Activated naive CD4-positive, alpha-beta T cell treated with Interleukin-2 at 50 U/mL for 16 hours (primary cell): ENCODE results near the gene ZBTB16.

ENCODE experiments used
- DNase-seq: peaks from one replicate; pipeline ENCODE4 v3.0.0-alpha.2; 2020

The ZBTB16 gene

DNA sequence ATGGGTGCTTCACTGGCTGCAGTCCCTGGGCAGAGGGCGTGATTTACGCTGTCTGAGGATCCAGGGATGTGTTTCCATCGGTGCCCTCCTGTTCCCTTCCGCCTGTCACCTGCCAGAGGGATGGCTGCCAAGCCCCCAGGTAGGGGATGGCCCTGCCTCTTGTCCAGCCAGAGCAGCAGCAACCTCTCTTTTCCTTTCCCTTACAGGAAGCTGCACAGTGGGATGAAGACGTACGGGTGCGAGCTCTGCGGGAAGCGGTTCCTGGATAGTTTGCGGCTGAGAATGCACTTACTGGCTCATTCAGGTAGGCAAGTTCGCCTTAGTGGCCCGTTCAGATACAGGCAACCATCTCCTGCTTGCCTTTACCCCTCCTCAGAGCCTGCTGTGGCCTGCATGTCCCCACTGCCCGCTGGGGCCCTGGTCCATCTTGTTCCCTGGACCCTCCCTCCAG is 96.6 kb downstream of the ZBTB16 start:
- no peak for DNase-seq

DNA sequence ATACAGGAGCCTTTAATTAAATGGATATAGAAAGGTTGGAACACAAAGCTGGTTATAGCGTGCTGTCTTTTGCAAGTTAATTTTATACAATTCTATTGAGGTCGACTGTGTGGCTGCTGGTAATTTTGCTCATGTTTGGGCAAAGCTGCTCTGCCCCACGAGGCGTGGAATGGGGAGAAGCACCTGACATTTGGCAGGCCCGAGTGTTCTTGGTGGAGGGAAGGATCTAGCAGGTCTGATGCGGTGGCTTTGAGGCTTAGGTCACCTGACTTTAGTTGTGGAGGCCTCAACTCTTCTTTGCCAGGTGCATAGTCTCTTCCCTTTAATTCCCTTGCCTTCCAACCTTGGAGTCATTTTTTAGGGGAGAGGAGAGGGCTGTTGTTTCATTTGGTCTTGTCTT is 97.3 kb downstream of the ZBTB16 start:
- no peak for DNase-seq

DNA sequence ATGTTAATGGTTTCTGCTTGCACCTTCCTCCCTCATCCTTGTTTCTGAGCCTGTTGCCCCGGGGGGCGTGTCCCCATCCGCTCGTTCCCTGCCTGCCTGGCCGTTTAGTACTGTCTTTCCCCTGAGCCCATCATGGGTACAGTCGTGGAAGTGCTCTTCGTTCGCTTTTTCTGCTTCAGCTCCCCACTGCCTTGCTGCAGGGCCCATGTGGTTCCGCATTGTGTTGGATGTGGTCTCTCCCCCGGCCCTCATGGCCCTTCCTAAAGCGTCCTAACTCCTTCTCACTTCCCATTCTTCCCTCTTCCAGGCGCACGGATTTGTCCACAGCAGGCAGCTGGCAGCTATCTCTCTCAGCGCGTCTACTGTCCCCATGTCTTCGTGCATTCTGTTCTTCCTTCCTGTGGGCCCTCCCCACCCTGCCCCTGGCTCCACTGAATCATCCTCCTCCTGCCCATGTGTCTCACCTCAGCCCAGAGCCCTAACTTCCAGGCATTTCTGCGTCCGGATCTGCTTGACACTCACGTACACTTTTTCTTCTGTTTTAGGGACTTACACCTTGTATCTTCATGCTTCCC is 98.1 kb downstream of the ZBTB16 start:
- DNase-seq, result no peak

DNA sequence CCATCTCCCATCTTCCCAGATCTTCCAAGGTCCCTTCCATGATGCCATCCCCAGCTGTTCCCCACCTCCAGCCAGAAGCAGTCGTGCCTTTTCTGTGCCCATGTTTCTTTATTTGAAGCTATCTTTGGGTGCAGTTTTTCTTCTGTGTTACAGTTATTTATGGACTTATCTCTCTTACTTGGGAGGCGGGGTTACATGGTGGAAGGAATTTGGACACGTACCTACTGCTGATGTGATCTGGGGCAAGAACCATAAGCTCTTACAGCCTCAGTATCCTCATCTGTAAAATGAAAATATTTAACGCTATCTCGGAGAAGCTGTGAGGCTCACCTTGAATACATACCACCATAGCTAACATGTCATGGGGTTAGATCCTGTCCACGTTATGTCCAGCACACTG is 98.9 kb downstream of the ZBTB16 start:
- DNase-seq, result no peak

DNA sequence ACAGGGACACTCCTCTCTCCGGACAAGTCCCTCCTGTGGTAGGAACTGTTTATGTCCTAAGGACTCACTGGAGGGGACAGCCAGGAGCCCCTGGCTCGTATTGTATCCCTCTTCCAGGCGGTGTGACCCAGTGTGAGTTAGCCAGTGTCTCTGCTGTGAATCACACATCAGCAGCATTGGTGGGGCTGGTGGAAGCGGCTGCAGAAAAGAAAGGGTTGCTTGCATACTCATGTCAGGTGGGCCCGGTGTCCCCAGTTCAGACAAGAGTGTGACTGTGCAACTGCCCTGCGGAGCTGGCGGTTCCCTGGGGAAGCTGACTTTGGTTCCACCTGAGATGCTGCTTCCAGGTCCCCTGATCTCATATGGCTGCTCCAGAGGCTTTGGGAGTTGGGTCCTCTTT is 99.4 kb downstream of the ZBTB16 start:
- no peak for DNase-seq

DNA sequence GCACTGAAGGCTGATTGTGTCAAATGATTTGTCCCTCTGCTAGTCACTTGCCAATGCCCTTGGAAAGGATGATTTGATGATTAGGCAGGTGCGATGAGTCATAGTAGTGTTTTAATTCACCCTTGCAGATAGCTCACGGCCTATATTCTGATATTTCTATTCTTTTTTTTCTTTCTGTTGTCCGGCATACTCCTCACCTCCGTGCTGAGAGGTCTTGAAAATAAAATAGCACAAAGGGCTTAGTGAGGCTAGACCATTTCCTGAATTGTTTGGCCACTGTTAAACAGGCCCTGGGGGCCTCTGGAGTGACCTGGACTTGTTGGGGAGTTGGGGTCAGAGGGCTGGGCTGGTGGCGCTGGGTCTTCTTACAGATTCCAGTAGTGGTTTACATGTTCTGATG is 99.8 kb downstream of the ZBTB16 start:
- no peak for DNase-seq

DNA sequence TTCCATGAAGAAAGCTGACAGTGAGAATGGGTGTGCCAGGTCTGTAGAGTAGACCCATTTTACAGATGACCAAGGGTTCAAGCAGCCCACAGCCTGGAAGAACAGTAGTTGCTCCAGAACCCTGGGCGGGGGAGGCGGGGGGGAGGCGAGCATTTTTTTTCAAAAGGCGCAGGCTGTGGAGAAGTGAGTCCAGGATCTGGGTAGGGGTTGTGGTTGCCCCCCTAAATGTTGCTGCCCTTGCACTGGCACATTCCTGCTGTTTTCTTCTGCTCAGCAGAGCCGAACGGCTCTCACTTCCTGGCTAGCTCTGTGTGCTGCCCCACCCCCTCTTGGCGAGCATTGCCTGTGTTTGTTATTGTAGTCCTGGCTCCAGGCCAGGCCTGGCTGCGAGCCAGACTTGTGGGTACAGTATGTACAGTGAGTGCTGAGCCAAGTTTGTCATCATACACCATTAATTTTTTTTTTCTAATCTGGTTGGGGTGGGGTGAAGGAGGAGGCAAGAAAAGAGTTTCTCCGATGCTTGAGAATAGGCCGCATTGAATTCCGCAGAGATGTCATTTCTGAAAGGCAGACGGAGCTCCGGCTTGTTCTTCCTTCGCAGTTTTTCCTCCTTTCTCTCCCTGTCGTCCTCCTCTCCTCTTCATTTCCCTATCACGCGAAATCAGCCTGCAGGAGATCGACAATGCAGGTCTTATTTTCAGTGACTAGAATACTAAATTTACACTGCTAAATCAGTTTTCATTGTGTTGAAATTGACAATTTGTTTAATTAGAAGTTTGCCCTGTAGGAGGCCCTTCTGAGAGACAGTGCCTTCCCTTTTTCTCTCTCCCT is 100.5 kb downstream of the ZBTB16 start:
- DNase-seq, result peak; percentile 90

DNA sequence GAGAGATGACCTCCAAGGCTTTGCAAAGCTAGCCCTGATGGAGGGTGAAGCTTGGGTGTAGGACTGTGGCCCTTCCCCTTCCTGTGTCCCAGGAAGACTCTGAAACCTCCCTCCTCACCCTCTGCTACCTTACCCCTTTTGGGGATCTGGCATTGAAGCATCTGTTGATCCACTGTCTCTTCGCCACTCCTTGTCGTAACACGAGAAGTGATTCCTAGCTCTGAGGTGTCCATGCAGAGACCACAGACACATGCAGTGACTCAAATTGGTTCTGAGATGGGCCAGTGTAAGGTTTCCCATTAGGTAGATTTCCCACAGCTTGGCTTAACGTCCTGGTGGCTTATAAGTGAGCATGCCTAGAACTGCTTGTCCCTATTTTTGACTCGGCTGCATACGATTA is 101.4 kb downstream of the ZBTB16 start:
- DNase-seq, result no peak

DNA sequence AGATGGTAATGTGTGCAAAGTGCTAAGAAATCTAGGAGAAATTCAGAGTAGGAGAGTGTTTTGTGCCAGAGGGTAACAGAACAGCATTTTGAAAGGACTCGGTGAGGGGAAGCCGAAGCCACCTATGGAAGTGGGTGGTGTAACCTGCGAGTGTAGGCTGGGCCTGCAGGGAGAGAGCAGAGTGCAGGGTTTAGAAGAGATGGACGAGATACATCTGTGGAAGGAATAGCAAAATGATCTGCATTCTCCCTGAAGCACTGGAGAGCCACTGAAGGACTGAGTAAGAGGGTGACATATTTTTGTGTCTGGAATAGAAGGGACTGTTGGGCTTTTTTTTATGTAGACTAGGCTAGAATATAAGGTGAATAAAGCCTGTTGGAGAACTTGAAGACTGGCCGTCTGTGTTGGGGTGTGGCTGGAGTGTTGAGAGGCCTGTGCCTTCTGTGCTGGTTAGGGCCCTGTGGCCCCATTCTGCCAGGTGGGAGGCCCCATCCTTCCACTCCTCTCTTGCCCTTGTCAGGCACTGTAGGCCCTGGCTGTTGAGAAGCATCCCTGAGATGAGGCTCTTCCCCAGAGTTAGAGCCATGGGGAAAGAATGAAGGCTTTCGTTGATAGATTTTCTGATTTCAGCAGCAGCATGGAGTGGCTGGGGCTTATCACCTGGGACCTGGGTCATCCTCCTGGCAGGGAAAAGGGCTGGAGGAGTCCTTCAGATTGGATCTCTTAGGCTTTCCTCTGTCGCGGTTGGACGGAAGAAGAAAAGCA is 102.2 kb downstream of the ZBTB16 start:
- DNase-seq, result no peak

DNA sequence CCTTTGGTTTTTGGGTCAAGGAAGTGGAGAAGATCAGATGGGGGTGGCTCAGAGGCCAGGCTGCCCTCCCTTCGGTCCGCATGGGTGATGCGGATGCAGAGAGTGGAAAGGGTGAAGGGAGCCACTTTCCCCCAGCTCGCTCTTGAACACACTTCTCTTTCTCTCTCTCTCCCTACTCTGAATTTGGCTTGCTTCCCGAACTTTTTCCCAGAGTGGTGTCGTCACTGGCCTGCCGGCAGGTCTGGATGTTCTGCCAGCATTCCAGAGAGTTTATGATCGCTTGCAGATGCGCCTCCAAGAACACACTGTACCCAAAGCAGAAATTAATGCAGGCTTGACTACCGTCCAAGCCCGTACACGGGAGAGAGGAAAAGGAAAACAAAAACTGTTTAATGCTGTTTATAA is 103.2 kb downstream of the ZBTB16 start:
- DNase-seq, result no peak

DNA sequence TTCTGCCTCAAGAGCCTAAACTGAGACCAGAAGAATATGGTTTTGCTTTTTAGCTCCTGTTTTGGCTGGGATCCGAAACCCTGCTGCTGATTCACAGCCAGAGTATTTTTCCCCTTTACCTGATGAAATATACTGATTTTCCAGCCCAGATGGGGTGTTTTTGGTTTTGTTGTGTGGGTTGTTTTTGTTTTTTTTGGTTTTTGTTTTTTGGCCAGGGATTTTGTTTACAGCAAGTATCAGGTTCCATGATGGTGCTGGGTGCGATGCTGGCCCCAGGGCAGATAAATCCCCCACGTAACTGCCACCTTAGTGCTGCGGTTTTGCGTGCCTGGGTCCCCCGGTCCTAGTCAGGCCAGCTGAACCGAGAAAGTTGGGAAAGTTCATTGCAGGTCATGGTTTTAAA is 103.7 kb downstream of the ZBTB16 start:
- no peak for DNase-seq

DNA sequence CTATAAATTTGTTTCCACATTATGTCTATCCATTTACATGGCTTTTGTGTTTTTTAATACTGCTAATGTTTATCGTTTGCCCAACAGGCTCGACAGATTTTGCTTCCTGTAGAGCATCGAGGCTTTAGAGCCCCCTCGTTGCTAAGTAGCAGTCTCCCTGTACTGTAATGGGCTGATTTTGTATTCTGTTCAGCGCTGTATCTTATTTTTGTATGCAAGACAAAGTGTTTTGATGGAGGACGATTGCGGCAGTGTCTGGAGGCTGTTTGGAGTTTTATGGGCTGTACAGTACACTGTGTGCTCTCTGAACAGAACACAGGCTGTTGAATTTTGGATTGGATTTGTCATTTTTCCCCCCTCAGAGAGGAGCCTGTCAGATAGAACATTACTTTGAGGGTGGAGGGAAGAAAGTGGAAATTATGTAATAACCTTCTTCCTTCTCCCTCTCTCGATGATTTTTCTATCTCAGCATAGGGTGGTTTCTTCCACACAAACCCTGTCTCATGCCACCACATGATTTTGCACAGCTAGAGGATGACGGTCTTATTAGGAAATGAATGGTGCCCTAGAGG is 104.4 kb downstream of the ZBTB16 start:
- no peak for DNase-seq

DNA sequence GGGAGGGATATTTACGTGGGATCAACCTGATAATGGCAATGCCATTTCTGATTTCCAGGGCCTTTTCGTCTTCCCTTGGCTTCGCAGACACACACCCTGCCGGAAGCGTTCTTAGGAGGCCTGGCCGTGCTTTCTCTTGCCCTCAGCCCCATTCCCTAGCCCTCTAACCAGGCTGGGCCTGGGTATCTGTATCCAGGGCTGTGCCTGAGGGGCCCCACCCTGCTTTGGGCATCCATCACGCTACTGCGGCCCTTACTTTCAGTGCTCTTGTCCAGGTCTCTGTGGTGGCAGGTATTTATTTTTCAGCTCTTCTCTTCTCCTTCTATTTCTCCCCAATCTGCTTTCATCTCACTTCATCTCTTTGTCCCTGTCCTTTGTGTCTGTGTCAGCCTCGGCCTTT is 105.0 kb downstream of the ZBTB16 start:
- DNase-seq, result no peak

DNA sequence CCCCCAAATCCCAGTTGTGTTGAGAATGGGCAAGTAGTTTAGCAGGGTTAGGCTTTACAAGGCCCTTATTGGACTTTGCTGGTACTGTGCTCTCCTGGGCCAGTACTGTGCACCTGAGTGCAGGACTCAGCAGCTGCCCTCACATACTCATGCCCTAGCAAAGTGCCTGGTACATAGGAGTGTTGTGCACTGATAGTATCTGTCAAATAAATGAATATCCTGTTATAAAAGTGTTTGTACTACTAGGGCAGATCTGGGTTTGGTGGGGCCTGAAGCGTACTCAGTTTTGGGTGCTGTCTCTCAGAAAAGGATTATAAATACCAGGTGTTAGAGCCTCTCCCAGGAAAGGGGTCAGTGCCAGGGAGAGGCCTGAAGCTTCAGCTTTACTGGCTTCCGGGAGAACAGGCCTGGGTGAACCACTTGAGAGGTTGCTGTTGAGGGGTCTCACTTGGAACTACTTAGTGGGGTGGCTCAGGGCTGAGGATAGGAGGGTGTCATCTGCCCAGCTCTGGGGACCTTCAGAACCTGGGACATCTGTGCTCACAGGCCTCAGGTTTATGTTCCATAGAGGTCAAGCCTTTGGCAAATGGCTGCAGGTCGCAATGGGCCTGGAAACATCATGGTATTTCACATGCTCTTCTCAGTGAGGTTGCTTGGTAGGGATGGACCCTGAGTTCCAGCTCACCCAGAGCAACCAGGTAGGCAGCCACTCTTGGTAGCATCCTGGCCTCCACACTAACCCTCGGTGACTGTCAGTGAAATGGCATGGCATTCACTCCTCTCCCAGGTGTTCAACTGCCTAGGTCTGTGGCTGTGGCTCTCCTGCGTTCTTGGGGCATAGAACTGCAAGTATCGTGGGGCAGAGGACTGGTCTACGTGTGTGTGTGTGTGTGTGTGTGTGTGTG is 106.1 kb downstream of the ZBTB16 start:
- DNase-seq, result no peak

DNA sequence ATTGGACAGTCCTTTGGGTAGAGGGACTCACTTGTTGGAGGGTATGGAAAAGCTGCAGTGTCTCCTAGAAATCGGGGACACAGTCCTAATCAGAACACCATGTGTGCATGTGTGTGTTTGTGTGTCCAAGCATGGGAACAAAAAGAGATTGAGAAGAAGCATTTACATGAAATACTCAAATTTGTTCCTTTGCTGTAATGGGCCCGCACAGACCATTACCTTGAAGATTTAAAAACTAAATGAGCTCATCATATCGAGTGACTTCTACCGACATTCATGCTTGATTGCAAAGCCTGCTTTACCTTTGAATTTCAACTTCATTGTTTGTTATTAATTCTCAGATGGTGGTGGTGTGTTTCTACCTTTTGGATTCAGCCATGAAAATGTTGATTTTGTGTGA is 106.9 kb downstream of the ZBTB16 start:
- DNase-seq, result no peak

DNA sequence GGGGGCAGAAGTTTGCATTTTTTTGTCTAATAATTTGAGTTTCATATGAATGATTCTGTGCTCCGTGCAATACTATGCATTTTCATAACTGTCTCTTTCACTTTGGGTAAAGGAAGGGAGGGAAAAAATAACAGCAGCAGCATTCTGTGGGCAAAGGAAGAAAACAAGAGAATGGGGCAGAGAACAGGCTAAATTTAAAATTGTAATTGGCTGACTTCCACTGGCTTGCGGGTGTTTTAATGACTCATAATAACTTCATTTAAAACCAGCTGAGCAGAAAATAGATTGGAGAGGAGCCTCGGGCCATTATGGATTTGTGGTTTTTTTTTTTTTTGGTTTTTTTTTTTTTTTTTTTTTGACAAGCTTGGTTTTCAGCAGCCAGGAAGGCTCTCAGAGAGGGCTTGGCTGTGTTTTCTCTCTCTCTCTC is 107.4 kb downstream of the ZBTB16 start:
- no peak for DNase-seq

DNA sequence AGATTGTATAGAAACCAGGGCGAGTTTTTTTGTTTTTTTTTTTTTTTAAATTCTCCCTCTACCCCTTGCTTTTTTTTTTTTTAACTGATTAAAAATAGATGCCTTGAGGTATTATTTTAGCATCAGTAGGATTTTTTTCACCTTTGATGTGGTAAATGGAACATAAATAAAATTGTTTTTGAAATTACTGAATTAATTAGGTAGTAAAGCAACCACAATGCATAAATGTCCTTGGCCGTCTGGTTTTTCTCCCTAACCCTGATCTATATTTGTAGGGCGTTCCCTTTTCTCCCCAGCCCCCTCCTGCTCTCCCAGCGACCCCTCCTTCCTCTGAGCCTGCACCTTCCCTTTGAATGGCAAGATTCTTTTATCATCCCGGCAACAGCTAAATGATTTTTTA is 107.8 kb downstream of the ZBTB16 start:
- no peak for DNase-seq

DNA sequence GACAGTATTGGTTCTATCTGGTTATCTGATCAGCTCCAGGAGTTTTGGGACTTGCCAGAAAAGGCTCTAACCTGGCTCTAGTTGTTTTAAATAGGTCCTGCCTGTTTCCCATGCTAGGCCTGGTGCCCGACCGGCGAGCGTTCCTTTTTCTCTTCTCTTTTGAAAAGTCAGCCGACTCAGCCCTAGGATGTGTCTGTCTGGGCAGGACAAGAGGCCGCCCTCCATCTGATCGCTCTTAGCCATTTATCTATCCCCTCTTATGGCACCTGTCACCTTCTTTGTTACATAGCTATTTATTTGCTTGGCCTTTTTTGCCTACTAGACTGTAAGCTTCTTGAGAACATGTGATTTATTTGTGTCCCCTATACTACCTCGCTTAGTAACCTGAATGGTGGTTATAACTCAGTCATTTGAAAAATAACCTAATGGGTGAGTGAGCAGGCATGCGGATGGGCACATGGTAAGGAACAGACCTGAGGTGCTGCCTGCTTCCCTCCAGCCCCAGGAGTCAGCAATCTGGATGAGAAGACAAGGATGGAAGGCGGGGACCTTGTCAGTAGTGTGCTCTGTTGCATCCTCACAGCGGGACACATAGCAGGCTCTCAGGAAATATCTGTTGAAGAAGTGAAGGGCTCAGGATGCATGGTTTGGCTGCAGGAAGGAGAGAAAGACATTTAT is 108.4 kb downstream of the ZBTB16 start:
- no peak for DNase-seq

DNA sequence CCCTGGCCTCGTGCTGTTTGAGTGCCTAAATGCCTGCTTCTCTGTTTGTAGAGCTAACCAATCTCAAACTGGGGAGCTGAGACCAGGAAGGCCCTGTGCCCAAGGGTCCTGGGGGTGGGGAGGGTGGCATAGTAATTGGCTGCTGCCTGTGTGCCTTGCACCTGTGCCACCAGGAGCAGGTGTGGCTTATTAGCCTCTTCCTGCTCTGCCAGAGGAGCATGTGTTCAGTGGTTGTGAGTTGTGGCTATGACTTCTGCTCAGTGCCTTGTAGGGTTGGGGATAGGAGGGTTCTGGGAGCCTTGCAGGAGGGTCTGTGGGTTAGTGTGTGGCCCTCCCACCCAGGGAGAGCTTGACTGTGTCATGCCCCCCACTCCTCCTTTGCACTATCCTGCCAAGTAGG is 109.2 kb downstream of the ZBTB16 start:
- DNase-seq, result no peak

DNA sequence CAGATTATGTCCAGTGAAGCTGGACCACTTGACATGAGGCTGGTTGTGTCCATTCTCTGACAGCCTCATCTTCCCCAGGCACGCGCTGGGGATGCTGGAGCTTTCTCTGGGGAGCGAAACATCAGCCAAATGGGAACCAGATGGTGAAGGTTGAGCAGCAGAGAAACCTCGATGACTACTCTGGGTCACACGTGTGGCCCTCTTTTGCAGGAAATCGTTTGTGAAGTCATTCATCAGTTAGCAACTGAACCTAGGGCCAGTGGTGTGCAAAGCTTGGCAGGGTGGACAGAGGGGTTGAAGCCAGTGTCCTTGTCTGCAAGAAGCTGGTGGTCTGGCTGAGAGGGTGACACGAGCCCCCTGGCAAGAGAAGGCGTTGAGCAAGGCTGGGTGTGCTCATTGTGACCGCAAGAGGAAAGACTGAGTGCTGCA is 109.8 kb downstream of the ZBTB16 start:
- no peak for DNase-seq

DNA sequence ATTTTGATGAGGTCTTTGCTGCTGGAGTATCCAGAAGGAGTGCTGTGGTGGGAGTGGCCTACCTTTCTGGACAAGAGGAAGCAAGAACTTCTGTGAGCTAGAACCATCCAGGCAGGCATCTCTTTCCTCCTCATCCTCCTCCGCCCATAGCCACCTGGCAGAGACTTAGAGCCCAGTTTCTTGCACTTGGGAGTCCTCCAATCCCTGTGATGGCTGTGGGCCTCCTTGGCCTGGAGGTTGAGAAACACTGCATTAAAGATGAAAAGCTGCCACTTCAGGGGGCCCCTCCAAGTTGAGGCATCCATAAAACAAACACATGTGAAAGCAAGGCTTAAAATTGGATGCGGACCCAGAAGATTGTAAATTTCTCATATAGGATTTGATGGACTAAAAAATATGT is 110.3 kb downstream of the ZBTB16 start:
- DNase-seq, result no peak

DNA sequence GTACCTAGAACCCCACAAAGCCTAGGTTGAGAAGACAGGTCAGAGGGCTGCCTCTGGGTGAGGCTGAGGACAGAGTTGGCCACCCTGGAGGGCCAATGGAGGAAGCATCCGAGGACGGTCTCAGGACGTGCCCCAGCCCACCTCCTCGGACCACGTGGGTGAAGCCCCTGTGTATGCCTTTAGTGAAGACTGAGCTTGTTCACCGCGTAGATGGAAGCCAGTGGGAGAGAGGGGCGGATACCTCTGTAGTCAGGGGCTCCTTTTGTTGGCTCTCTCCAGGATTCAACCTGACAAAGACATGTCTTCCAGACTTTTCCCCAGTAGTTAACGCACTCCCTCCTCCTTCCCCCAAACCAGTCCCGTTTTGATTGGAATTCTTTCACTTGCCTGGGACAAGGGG is 110.7 kb downstream of the ZBTB16 start:
- no peak for DNase-seq
